HG03460 (cell line): ENCODE measurements around the gene MZT2B.
A peak's percentile ranks its signal among the peaks of the same experiment; 100 is the strongest.
"Not testable (repeated sequence)": the region's sequence is repeated elsewhere in the genome, so short reads cannot be mapped to it uniquely, and the experiment has no call there.

Experiments used
- ATAC-seq: cut with Tn5 transposase; IDR thresholded peaks from one replicate; pipeline ENCODE4 v1.9.1; 2021; ENCODE audit not compliant: unreplicated experiment

MZT2B gene

GRCh38 chr2:130152136-130152815 is 29.8 kb upstream of the MZT2B start:
- not testable (repeated sequence) for ATAC-seq

GRCh38 chr2:130152816-130153595 is 29.1 kb upstream of the MZT2B start:
- no peak for ATAC-seq

- not testable (repeated sequence) for ATAC-seq
These were observed 28.2 kb upstream of the MZT2B start for GRCh38 chr2:130153721-130154422.

GRCh38 chr2:130154423-130154770 is 27.7 kb upstream of the MZT2B start:
- ATAC-seq, result not testable (repeated sequence)

- ATAC-seq, result no peak
These were observed 27.0 kb upstream of the MZT2B start for GRCh38 chr2:130154773-130155765.

DNA sequence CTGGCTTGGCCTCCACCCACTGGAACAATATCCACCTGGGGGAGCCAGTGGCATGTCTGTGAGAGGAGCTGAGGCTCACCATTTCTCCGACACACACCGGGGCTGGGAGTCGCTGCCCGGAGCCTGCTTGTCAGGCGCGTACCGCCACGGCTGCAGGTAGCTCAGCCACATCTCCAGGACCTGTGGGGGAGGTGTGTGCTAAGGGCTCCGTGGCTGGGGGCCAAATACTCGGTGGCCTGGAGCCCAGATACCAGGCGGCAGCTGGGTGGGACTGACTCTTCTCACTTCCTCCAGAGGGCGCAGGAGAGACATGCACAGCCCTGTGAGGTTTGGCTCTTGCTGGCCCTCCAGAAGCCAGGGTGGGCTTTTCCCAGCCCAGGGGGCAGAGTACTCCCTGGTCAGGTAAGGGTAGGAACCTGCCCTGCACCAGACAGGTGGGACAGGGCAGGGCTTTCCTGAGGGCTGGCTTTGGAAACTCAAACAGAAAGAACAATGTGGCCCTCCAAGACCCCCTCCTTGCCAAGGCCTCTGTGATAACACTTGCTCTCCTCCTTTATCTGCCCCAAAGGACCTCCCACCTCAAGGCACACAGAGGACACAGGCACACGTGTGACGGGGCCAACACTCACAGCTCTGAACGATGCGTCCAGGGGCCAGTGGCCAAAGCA is 26.0 kb upstream of the MZT2B start:
- ATAC-seq, result not testable (repeated sequence)

DNA sequence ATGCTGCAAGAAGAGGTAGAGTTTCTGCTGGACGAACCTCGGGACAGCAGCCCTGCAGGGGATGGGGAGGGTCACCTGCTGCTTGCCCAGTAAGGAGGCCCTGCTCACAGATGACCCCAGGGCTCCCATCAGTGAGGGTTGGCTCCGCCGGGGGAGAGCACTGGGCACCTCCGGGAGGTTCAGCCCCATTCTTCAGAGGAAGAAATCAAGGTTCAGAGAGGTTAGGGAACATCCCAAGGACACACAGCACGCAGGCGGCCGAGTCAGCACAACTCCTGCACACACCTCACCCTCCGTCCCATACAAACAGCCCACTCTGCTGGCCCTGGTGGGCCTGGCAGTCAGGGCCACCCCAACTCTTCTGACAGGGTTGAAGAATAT is 25.4 kb upstream of the MZT2B start:
- ATAC-seq, result no peak

DNA sequence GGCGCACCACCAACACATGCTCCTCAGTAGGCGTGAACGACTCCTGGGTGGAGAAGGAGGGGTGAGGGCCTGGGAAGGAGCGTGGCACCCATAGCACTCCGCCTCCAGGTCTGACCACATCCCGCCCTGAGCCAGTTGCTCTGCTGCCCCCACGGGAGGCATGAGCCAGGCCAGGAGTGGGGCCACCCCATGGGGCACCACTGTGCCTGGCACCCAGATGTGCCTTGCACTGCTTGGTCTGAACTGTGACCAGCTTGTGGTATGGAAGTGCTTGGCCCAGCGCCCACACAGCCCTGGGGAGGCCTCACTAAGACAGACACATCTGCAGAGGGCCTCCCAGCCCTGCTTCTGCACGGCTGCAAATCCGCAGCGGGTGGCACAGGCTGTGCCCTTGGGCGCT is 24.7 kb upstream of the MZT2B start:
- ATAC-seq, result peak; percentile 33

- ATAC-seq, result peak; percentile 87
These were observed 24.1 kb upstream of the MZT2B start for GRCh38 chr2:130157825-130158514.

GRCh38 chr2:130158631-130159030 is 23.4 kb upstream of the MZT2B start:
- ATAC-seq, result no peak

DNA sequence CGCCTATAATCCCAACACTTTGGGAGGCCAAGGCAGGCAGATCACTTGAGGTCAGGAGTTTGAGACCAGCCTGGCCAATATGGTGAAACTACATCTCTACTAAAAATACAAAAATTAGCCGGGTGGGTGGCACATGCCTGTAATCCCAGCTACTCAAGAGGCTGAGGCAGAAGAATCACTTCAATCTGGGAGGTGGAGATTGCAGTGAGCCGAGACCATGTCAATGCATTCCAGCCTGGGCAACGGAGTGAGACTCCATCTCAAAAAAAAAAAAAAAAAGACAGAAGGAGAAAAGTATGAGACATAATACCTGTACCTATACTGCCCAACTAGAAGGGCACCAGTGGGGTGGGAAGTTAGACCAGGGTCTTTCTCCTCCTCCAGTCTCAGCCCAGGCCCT is 22.7 kb upstream of the MZT2B start:
- ATAC-seq, result not testable (repeated sequence)

DNA sequence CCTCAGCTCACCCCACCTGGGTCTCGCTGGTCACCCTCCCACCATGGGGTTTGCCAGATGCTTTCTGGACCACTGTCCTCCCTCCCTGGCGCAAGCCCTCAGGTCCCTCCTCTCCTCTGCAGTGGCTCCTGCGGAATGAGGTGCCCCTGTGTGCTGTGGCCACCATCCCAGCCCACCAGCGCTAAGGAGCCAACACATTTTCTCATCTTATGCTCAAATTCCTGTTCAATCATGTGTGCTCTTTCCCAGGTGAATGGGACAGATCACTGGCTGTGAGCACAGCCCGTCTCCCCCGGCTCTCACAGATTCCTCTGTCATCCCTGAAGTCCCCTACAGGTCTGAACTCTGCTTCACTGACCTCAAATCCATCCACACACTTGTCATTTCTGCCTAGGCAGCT is 21.9 kb upstream of the MZT2B start:
- no peak for ATAC-seq

- ATAC-seq, result not testable (repeated sequence)
These were observed 21.0 kb upstream of the MZT2B start for GRCh38 chr2:130160838-130161705.

DNA sequence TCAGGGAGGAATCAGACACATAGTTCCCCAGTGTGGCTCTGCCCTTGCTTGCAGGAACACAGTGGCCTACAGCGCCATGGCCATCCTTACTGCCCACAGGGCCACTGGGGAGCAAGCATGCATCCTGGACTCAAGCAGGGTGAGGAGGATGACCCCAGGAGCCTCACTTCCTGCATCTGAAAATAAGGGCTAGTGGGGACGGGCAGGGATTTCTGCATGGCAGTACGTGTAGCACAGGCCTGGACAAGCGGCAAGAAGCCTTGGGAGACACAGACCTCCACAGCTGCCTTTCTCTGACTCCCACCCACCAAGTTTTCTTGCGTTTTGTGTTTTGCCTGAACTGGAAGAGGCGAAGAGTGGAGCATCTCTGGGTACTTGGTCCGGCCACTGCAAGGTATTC is 19.6 kb upstream of the MZT2B start:
- not testable (repeated sequence) for ATAC-seq

- ATAC-seq, result no peak
These were observed 19.1 kb upstream of the MZT2B start for GRCh38 chr2:130162968-130163367.

DNA sequence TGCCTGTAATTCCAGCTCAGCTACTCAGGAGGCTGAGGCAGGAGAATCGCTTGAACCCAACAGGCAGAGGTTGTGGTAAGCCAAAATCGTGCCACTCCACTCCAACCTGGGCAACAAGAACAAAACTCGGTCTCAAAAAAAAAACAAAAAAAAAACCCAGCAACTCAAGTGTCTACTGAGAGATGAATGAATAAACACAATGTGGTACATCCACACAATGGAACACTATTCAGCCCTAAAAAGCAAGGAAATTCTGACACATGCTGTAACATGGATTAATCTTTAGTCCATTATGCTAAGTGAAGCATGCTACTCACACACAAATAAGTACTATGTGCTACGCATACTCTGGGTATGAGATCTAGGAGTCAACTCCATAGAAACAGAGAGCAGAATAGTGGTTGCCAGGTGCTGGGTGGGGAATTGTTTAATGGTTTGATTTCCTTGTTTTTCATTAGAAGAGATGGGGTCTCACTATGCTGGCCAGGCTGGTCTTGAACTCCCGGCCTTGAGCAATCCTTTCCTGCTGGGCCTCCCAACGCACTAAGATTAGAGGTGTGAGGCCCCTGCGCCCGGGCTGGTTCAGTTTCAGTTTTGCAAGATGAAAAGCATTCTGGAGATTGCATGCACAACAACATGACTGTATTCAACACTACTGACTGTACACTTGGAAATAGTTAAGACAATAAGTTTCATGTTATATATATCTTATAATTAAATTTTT is 16.6 kb upstream of the MZT2B start:
- ATAC-seq, result no peak

GRCh38 chr2:130166611-130167010 is 15.5 kb upstream of the MZT2B start:
- ATAC-seq, result not testable (repeated sequence)

DNA sequence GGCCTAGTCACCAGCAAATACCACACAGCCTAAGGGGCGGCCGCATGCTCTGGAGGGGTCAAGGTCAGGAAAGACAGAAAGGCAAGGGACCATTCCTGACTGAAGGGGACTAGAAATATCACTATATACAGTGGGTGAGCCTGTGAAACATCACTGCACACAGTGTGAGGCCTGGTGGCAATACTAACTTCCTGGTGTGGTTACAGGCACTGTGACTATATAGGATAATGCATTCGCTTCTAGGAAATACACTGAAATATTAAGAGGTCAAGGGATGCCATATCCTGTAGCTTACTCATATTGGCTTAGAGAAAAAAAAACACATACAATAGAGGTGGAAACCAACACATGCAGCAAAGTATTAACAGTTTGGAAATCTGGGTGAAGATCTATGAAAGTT is 12.9 kb upstream of the MZT2B start:
- ATAC-seq, result not testable (repeated sequence)
